LNCAP (cell line): ENCODE results near the gene CCM2.

Source experiments
- TF ChIP-seq, protein P1 (sequence below): fragments of 450-650 bp; IDR thresholded peaks from 2 replicates; pipeline ENCODE4 v1.5.1; 2017; ENCODE audit warnings: mild to moderate bottlenecking

CCM2 gene

DNA sequence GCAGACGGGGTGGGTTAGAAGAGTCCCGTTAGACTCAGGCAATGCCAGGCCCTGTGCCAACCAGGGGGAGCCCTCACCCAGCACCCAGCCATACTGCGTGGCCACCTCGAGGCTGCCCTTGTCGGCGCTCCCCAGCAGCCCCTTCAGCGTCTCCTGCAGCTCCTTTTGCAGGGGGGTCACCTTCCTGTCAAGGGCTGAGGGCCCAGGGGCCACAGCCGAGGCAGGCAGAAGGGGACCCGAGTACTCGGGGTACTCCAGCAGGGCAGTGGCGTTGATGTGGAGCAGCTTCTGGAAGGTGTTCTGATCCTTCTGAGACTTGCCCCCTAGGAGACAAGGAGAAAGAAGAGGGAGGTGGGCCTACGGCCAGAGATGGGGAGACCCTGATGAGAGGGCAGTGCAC, 101.7 kb downstream of the CCM2 start:
- TF ChIP-seq, protein P1, sequence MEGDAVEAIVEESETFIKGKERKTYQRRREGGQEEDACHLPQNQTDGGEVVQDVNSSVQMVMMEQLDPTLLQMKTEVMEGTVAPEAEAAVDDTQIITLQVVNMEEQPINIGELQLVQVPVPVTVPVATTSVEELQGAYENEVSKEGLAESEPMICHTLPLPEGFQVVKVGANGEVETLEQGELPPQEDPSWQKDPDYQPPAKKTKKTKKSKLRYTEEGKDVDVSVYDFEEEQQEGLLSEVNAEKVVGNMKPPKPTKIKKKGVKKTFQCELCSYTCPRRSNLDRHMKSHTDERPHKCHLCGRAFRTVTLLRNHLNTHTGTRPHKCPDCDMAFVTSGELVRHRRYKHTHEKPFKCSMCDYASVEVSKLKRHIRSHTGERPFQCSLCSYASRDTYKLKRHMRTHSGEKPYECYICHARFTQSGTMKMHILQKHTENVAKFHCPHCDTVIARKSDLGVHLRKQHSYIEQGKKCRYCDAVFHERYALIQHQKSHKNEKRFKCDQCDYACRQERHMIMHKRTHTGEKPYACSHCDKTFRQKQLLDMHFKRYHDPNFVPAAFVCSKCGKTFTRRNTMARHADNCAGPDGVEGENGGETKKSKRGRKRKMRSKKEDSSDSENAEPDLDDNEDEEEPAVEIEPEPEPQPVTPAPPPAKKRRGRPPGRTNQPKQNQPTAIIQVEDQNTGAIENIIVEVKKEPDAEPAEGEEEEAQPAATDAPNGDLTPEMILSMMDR, result no peak

DNA sequence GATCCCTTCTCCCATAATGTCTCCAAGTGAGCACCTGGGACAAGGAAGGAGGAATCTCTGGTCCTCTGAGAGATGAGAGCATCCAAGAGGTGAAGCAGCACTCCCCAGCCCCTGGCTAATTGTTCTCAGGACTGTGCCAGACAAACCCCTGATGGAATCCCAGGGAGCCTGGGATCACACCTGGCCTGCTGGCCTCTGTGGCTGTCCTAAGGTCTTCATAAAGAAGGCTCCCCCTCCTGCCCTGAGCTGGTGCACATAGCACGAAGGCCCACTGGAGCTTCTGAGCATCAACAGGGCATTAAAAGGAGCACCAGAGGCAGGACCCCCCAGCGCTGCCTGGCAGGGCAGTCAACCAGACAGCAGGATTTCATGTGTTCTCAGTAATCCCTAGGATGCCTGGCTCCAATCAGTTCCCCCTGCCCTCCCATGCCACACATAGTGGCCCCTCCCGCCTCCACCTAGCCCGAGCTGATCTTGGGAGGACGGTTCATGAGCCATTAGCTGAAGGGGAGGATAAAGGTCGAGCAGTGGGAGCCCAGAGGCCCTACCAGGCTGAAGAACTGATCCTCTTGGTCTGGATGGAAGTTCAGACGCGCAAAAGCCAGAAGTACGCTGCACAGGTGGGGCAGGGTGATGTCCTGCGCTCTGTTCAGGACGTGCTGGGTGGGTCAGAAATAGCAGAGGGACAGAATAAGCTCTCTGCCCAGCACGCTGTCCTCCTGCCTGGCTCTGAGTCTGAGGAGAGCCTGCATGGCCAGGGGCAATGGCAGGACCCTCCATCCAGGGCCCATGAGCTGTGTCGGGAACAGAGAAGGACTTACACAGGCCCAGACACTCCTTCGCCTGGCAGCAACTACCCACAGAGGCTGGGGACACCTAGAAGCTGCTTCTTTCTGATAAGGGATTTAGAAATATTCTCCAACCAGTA, 103.0 kb downstream of the CCM2 start:
- TF ChIP-seq, protein P1, result no peak

DNA sequence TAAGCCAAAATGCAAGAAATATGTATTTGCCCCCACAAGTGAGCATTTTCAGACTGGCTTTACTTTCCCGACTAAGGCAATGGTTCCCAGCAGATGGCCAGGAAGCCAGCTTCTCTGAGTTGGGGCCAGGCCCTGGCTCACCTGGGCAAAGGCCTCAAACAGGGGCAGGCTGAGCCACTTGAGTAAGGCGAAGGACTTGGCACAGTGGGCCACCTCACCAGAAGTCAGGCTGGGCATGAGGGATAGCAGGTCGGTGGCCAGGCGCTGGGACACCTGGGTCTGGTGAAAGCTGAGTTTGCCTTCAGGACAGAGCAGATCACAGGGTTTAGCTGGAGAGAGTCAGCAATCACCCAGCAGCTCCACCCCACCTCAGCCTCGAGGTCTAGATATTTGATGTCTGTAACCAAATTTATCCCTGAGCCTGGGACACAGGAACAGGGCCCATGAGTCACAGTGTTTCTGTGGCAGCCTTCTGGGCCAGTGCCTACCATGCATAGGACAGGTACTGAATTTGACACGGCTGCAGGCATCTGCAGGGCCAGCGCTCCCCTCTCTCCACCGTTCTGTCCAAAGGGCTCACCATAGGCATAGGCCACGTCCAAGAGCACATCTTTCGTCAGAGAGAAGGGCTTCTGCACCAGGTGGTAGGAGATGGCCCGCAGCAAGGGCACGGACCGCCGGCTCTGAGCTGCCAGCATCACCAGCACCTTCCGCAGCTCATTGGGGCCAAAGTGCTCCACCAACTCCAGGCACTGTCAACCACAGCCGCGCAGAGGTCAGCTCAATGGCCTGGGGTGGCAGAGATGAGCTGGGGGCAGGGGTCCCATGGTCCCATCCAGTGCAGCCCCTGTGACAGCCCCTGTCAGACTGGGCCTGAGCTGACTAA, 104.2 kb downstream of the CCM2 start:
- TF ChIP-seq, protein P1, result no peak

DNA sequence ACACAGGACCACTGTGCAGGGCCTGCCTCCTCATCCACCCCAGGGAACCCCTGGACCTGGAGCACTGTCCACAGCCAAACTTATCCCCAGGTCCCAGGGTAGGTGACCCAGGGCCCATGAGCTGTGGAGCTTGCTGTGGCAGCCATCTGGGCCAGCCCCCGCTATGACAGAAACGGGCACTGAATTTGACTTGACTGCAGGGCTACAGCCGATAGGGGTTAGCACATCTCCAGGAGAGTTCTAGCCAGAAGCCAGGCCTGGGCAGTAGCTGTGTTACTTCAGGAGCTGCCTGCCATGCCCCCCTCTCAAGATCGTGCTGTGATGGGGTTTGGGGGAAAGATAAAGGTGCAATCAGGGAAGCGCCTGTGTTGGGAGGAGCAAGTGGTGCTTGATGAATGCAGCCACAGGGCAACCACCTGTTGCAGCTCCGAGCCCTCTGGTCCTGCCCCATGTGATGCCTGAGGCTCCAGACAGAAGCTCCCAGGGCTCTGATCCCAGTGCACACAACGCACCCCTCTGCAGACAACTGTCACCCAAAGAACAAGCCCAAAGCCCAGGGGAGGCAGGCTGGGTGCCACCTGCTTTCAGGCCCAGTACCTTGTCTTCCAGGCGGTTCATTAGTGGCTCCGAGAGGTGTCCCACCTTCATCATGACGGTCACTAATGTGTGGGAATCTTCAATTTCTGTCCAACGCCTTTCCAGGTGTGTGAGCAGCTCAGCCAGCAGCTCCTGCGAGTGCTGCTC, 105.0 kb downstream of the CCM2 start:
- TF ChIP-seq, protein P1, result no peak

DNA sequence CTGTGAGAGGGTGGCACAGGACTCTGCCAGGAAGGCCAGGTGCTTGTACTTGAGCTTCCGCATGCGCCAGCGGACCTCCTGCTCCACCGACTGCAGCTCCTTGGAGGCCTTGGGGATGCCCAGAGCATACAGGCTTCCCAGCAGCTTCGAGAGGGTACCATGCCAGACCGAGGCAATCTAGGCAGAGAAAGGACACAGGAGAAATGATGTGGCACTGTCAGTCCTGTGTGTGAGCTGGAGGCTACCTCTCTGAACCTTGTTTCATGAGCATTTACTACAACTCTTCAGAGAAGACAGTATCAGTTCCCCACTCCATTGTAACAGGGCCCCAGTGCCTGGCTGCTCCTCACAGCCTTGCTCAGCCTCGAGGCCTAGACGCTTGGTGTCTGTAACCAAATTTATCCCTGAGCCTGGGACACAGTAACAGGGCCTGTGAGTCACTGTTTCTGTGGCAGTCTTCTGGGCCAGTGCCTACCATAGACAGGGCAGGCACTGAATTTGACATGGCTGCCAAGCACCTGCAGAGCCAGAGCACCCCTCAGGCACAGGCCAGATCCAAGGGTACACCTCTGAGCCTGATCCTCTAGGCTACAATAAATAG, 105.7 kb downstream of the CCM2 start:
- TF ChIP-seq, protein P1, result no peak

DNA sequence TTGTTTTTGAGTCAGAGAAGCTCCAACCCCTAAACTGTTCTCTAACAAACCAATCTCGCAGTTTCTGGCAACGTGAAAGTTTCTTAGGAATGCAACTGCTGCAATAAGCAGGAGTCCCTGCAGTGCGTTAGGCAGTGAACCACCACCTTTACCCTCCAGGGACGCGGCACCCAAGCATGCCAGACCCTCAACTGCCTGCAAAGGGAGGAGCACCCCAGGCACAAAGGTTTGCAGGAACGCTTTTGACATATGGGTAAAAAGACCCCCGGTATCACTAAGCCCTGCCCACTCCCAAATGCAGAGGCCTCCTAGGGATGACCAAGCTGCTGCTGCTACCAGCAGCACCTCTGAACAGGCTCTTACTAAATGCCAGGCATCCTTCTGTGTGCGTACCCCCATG, 106.8 kb downstream of the CCM2 start:
- TF ChIP-seq, protein P1, result no peak

DNA sequence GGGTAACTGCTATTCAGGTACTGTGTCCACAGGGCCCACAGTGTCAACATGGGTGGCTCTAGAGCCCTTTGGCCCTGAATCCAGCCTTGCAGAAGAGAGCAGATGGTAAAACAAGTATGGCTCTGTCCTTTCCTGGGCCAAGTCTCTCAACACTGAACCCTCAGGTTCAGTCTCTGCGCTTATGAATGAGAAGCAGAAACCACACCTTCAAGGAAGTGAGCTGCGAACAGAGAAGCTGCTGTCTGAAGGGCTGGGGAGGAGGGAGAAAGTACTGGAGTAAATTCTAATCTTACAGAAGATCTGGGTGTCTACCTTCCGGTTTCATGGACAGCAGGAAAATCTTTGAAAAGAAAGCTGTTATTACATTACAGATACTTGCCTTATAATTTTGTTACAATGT, 107.4 kb downstream of the CCM2 start:
- TF ChIP-seq, protein P1, result no peak
